Putamen (tissue), 1 donor: ENCODE measurements around the gene PGP.
"Not testable (repeated sequence)": the region's sequence is repeated elsewhere in the genome, so short reads cannot be mapped to it uniquely, and the experiment has no call there.

ENCODE experiments used
- DNase-seq: peaks from one replicate; pipeline ENCODE4 v3.0.0-alpha.2; 2016; ENCODE audit warnings: low spot score

Gene PGP

DNA sequence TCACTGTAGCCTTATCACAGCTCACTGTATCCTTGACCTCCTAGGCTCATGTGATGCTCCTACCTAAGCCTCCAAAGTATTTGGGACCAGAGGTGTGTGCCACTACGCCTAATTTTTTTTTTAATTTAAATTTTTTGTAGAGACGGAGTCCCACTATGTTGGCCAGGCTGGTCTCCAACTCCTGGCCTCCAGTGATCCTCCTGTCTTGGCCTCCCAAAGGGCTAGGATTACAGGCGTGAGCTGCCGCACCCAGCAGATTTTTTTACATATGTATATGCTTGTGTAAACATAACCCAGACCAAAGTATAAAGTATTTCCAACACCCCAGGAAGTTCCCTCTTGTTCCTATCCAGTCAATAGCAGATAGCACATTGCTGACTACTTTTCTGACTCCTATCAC, 1.7 kb upstream of the PGP start:
- no peak for DNase-seq

DNA sequence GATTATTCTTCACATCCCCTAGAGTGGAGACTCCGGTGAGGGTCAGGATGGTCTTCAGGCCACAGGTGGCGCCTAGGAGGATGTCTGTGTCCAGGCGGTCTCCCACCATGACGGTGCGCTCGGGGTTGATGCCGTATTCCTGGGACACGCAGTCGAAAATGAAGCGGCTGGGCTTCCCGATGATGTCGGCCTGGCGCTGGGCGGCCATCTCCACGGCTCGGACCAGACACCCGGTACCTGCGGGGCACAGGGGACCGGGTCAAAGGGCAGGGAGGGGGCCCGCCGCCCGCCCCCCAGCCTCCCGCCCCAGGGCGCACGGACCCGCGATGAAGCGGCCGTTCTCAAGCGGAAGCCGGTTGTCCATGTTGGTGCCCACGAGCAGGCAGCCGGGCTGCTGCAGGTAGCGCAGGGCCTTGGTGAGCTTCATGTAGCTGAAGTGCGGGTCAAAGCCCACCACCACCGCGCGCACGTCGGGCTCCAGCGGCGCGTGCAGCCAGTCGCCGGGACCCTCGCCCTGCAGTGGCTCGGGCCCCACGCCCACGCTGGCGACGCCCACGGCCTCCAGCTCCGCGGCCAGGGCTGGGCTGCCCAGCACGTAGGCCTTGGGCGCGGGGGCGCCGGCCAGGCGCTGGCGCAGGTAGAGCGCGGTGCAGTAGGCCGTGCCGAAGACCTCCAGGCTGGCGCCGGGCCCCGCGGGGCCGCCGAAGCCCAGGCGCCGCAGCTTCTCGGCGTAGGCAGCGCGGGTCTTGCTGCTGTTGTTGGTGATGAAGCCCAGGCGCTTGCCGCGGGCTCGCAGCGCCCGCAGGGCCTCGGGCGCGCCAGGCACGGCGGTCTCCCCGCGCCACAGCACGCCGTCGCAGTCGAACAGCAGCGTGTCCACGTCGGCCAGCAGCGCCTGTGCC, 572 bp downstream of the PGP start:
- DNase-seq: no peak

DNA sequence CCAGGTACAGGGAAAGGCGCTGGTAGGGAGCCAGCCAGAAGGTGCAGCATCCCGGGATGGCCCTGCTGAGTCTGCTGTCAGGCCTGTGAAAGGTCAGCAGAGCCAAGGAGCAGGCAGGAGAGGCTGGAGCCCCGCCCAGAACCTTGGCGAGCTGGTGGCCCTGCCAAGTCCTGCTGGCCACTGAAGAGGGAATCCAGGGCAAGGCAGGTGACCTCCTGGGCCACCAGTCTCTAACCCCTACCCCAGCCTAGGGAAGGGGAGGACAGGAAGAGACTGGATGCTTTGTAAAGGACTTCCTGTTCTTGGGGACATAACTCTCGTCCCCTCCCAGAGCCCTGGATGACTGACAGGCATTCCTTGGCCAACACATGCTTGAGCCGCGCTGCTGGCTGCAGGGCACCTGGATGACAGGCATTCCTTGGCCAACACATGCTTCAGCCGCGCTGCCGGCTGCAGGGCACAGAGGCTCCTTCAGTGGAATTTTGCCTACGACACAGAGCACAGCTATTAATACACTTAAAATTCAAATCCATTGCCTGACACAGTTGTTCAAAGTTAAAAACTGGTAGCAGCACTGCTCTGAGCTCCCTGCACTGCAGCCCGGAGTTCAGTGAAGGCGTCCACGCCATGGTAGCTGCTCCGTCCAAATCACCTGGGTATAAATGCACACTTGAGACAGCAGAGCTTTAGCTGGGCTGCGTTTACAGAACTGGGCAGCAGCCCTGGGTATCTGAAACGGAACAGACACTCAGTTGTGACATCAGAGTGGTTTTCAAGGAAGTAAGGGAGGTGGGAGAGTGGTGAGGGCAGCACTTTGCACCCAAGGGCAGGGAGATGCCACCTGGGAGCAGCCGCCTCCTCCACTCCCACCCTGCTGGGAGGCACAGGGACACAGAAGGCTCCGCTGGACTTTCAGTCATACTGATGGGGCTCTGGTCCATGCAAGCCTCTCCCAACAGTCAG, 2.0 kb downstream of the PGP start:
- no peak for DNase-seq

DNA sequence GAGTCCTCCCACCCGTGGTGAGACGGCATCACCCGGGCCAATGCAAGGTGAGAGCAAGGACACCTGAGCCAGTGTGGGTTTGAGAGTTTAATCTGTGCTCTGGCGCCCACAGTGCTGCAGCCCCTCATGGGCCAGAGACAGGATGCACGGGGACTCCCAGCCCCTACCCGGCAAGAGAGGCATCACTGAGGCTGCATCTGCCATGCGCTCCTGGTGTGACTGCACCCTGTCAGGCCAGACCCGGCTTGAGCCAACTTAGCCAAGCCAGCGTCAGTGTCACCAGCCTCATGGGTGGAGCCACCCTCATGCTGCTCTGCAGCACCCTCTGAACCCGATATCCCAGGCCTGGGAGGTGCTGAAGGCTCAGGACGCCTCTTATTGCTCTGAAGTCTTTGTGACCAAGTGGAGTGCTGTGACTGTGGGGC, 2.7 kb downstream of the PGP start:
- DNase-seq: no peak

DNA sequence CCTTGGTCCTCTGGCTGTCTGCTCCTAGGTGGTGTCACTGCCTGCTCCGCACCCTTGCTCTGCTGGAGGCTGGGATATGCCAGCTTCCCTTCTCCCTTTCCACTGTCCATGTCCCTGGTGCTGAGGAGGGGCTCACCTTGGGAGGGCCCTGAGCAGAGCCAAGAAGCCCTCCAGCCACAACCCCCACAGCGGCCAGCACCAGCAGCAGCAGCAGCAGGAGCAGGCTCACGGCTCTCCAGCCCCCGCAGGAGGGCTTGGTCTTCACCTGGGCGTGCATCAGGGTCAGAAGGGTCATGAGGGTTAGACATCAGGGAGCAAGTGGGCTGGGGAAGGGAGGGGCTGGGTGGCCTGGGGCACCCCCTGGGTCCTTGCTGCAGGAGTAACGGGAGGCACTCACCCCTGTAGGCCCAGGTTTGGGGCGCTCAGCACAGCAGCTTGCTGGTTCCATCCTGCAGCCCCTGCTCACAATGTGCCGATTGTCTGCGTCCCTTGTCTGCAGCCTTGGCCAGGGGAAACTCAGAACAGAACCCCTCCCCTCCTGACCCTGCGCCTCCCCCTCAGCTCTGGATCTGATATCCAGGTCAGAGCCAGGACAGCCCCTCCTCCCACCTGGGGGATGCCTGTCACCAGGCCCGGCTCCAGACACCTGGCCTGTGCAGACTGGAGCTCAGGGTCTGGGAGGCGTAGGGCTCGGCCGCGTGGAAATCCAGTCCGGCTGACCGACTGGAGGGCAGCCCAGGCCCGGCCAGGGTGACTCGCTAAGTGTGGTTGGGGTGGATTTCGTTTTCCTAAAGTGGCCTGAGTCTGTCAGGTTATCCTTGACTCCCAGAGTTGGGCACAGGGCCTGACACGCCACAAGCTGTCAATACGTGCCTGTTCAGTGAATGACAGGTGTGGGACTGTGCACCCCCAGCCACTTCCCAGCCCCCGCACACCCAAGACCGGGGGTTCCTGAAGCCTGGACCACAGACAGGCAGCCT, 4.0 kb downstream of the PGP start, which contains the start of gene BRICD5:
TSS of gene BRICD5 (minus strand) at position 478 of the 980 bp plus-strand sequence. CDS start at position 448, 30 bp downstream.
- DNase-seq: no peak

DNA sequence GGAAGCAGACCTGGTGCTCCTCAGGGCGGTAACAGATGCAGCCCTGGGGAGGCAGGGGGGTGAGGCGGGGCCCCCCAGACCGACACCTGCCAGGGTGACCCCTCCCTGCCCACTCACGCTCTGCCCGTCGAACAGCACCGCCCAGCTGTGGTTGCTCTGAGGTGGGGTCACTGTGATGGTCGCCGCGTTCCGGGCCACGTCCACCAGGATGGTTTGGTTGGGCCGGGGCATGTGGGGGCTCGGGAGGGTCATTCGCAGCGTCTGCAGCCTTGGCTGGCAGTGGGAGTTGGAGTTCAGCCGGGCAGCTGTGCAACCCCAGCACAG, 4.7 kb downstream of the PGP start:
- DNase-seq: no peak

DNA sequence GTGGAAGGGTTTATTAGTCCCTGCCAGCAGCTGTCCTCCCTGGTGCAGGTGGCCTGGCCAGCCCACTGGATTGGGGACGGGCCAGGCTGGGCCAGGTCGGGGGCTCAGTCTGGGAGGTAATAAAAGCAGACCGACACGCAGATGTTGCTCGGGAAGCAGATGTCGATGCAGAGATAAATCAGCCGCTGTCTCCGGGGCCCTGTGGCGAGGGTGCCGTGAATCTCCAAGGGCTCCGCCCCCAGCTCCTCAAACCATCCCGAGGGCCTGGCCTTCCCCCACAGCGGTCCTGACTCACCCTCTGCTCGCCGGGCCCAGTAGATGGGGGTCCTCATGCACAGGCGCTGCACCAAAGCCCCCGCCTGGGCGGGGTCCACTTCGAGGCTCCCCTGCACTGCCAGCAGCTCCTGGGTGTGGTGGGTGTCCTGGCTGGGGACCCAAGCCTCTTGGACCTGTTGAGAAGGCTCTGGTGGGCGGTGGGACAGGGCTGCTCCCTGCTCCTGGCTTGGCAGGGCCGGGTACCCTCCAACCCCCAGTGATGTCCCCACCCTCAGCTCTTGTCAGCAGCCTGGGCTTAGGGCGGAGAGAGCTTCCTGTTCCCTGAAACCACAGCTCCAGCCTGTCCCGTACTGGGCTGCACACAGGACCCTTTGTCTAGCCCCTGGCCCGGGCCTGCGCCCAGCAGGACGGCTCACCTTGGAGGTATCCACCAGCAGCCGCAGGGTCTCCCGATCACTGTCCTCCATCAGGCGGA, 5.2 kb downstream of the PGP start:
- no peak for DNase-seq

DNA sequence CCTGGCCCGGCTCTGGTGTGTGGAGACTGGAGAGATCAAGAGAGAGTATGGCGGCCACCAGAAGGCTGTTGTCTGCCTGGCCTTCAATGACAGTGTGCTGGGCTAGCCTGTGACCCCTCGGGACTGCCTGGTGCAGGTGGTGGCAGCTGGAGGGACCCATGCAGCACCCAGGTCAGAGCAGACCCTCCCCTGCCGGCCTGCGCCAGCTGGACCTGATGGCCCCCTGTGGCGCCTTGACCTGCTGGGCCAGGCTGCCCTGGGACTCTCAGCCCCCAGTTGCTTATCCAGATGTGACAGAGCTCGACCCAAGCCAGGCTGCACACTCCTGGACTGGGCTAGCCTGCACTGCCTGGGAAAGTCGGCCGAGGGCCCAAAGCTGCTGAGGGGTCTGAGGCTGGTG, 5.9 kb downstream of the PGP start:
- DNase-seq: no peak

DNA sequence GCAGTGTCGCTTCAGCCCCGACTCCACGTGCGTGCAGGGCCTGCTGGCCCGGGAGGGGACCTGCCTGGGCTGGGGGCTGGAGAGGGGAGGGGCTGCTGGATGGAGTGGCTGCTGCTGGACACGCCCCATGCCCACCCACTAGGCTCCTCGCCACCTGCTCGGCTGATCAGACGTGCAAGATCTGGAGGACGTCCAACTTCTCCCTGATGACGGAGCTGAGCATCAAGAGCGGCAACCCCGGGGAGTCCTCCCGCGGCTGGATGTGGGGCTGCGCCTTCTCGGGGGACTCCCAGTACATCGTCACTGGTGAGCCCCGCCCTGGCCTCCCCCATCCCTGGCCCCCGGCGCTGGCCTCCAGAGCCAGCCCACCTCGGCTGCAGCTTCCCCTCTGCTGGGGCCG, 6.3 kb downstream of the PGP start:
- no peak for DNase-seq

DNA sequence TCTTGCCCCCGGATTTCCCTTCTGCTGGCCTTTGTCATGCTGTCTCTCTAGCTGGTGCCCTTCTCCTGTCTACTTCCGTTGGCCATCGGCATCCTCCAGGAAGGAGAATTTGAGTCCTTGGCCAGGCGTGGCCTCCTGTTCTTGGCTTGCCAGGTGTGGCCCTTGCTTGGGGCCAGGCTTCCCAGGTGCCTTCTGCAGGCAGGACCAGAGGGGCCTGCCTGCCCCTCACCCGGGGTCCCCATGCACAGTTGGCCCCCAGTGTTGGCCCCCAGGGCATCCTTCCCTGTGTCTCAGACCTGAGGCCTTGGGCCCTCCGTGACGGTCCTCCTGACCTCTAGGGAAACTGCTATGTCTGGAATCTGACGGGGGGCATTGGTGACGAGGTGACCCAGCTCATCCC, 6.8 kb downstream of the PGP start:
- DNase-seq: no peak

DNA sequence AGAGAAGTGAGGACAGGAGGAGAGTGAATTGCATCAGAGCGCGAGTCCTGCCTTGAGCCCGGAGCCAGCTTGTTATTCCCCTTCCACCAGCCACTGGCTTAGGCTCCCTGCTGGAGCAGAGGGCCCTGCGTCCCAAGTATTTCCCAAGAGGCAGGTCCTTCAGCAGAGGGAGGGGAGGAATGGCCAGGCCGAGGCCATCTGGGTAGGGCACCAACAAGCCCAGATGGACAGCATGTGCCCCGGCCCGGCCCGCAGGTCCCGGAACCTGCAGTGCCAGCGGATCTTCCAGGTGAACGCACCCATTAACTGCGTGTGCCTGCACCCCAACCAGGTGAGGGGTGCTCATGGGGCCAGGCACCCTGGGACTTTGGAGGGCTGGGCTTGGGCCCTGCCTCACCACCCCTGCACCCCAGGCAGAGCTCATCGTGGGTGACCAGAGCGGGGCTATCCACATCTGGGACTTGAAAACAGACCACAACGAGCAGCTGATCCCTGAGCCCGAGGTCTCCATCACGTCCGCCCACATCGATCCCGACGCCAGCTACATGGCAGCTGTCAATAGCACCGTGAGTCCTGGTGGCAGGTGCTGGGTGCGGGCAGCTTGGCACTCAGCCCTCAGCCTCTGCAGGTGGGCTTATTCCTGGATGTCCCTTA, 7.7 kb downstream of the PGP start:
- no peak for DNase-seq

DNA sequence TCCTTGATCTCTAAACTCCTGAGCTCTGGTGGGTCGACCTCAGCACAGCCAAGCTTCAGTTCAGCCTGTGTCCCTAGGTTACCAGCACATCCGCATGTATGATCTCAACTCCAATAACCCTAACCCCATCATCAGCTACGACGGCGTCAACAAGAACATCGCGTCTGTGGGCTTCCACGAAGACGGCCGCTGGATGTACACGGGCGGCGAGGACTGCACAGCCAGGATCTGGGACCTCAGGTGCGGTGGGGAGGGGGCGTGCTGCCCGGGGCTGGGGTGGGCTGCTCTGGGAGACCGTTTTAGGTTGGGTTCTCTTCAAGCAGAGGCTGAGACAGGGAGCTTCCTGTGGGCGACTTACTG, 8.2 kb downstream of the PGP start:
- no peak for DNase-seq

DNA sequence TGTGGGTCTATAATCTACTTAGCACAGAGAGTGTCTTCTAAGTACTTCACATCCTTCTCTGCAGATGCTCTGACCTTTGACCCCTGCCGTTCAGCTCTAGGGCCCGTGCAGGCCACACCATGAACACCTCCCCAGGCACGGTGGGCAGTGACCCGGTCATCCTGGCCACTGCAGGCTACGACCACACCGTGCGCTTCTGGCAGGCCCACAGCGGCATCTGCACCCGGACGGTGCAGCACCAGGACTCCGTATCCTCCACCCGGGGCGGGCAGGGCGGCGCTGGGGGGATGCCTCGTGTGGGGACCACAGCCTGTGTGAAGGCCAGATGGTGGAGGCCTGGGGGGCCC, 8.7 kb downstream of the PGP start:
- DNase-seq: no peak

DNA sequence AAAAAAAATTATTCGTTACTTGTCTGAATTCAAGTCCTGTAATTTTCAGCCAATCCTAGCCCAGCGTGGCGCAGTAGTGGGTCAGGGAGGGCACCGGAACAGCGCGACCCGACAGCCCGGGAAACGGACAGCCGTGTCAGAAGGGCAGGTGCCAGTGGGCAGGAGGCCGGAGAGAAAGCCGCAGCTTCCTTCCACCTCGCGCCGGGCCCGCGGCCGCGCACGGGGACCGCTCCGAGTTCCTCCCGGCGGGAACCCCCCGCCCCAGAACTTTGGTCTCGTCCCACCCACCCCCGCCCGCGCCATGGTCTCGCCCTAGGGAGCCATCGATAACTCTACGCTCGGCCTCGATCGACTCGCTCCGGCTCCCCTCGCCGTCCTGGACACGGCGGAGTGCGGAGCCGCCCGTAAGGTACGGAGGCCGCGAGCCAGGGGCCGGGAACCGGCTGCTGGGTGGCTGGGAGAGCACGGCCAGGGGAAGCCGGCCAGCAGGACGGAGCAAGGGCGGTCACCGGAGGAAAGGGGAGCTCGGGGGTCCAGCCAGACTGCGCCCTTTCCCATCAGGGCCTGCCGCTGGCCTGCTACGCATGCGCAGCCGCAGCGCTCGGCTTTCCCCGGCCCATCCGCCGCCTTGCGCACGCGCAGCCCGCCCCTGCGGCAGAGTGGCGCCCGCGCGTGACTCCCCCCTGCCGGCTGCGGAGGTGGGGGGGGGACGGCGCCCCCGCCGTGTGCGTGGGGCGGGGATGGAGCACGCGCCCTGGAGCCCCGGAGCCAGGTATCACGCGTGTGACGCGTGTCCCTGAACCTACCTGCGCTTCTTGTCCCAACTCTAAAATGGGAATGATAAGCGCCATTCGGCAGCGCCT, 9.3 kb downstream of the PGP start, which contains the start of gene MLST8:
TSS of gene MLST8 (plus strand) at position 351 of the 863 bp plus-strand sequence. CDS start 632 bp downstream, outside the sequence.
- peak; percentile 89 for DNase-seq

DNA sequence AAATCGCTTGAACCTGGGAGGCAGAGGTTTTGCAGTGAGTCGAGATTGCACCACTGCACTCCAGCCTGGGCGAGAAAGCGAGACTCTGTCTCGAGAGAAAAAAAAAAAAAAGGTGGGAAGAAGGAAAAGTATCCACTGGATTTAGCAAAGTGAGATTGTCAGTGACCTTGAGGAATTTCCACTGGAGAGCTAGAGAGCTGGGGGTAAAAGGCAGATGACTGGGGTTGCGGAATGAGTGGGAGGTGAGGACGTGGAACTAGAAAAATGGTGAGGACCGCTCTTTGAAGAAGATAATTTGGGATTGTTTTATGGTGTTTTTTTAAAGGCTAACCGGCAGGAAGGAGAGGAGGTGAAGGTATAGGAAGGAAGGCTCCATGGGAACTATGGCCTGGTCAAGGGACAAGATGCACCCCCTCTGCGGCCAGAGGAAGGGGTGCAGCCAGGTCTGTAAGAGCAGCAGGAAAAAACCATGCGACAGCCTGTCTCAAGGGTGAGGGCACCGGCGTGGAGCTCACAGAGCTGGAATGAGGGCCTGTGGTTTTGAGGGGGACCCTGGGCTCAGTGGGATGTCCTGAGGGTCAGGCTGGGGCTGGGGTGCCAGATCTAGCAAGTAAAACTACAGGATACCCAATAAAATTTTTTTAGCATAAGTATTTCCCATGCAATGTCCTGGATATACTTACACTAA, 10.1 kb downstream of the PGP start:
- DNase-seq: no peak

DNA sequence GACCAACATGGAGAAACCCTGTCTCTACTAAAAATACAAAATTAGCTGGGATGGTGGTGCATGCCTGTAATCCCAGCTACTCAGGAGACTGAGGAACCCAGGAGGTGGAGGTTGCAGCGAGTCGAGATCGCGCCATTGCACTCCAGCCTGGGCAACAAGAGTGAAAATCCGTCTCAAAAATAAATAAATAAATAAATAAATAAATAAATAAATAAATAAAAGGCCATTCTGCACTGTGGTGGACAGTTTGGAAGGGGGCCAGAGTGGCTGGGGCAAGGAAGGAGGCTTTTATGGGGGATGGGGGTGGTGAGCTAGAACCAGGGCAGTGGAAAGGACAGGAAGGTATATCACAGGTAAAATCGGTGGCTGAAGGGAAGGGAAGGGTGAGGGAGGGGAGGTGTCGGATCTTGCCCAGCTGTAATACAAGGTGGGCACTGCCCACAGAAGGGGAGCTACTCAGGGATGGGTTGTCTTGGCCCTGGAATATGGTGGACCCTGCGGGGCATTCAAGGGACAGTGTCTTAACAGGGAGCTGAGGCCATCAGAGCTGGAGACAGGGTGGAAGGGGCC, 11.4 kb downstream of the PGP start:
- not testable (repeated sequence) for DNase-seq

DNA sequence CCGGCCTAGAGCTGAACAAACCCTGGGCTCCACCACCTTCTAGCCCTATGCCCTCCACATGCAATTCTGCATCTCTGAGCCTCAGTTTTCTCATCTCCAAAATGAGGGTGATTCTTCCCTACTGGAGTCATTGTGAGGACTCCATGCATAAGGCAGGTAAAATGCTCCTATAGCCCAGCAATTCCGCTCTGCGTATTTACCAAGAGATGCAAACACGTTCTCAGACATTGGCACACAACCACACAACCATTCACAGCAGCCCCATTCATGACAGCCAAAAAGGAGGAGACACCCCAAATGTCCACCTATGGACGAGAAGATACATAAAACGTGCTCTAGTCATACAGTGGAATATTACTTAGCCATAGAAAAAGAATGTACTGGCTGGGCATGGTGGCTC, 14.3 kb downstream of the PGP start:
- no peak for DNase-seq

DNA sequence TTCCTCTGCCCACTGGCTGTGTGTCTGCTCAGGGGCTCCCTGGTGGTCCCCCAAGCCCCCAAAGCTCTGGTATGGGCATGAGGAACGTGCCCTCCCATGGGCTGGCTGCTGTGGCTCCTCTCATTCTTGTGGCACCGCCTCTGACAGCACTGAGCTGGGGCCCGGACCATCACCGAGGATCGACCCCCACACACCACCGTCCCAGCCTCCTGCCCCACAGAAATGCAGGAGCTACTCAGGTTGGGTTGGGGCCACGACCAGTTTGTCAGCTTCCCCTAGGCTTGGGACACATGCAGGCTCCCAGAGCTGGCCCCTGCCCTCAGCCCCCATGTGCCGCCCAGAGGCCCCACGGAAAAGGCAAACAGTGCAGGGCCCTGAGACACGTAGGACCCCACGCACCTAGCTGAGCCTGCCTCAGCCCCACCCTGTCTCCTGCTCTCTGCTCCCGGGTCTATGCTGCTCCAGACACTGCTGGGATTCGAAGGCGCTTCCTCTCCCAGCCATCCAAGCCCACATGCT, 15.0 kb downstream of the PGP start:
- no peak for DNase-seq
